ENCODE data around the gene SLC25A25. TPM values are rescaled to one million over a fixed set of nuclear protein-coding genes. Genes with fewer than 3 reads are reported as not detected.
"Not testable (repeated sequence)": the region's sequence is repeated elsewhere in the genome, so short reads cannot be mapped to it uniquely, and the experiment has no call there.

Gene SLC25A25
- total RNA-seq, 1 donor: 30.6 TPM

DNA sequence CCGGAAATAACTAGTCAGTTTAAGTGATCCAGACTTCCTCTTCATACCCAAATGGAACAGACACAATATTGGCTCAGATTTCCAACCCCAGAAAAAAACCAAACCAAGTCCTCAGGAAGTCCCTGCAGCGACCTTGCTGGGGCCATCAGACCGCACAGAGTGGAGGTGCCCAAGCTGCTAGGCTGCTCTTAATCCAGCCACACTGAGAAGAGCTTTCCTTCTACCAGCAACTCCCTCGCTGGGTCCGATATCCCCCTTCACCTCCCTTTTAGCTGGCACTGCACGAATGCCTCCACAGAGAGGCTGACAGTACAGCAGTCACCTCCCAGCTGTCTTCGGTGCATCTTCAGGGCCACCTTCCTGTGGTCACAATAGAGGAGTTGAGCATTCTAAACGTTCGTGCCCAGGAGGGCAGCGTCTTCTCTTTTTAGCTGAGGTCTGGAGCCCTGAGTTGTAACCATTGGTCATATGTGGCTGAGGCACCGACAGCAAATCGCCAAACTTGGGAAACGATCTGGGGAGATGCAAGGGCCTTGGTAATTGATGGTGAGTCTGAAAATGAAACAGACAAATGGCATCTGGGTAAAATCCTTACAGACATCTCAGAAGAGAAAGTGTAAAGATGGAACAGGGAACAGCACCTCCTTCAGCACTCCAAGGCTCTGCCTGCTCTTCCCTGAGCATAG, 6.6 kb upstream of the SLC25A25 start:
- Histone ChIP-seq H3K27me3 (ENCODE audit: insufficient read depth, low read length) (no peaks in the 10 kb centered on the region), H3K4me3 (ENCODE audit: low read length) (no peak overlapping the region), H3K9me3 (ENCODE audit: low read depth, low read length) (no peaks in the 10 kb centered on the region), H3K4me1 (ENCODE audit: insufficient read depth, low read length) (peaks cover 72% of the 10 kb centered on the region)

DNA sequence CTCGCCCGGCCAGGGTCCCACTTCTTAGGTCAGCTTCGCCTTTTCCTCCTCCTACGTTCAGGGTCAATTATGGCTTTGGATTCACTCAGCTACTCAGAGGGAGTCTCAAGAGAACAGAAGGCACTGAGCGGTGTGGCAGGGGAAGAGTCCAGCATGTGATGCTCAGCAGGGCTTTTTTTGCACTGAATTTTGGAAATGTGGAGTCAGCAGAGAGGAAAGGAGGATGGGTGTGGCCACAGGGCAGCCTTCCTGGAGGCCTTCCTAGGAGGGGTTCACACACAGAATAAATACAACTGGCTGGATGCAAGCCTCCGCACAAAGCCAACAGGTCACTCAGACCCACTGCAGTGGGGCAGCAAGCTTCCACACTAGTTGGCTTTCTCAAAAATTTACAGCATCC, 5.8 kb upstream of the SLC25A25 start:
- Histone ChIP-seq H3K4me3 (ENCODE audit: low read length) (no peak overlapping the region), H3K9me3 (ENCODE audit: low read depth, low read length) (no peaks in the 10 kb centered on the region), H3K27me3 (ENCODE audit: insufficient read depth, low read length) (no peaks in the 10 kb centered on the region), H3K4me1 (ENCODE audit: insufficient read depth, low read length) (peaks cover 69% of the 10 kb centered on the region)

- no peak overlapping the region for H3K4me3 ChIP-seq (ENCODE audit: low read length)
- peaks cover 67% of the 10 kb centered on the region for H3K4me1 ChIP-seq (ENCODE audit: insufficient read depth, low read length)
- H3K27me3 ChIP-seq (ENCODE audit: insufficient read depth, low read length): no peaks in the 10 kb centered on the region
- no peaks in the 10 kb centered on the region for H3K9me3 ChIP-seq (ENCODE audit: low read depth, low read length)
Observed at GRCh38 chr9:128062846-128063831, 4.9 kb upstream of the SLC25A25 start.

- peaks cover 84% of the 10 kb centered on the region for H3K4me1 ChIP-seq (ENCODE audit: insufficient read depth, low read length)
- peak overlapping the region; percentile 96 for H3K4me3 ChIP-seq (ENCODE audit: low read length)
- H3K9me3 ChIP-seq (ENCODE audit: low read depth, low read length): no peaks in the 10 kb centered on the region
- no peaks in the 10 kb centered on the region for H3K27me3 ChIP-seq (ENCODE audit: insufficient read depth, low read length)
Observed at GRCh38 chr9:128065907-128066712, 1.9 kb upstream of the SLC25A25 start.

DNA sequence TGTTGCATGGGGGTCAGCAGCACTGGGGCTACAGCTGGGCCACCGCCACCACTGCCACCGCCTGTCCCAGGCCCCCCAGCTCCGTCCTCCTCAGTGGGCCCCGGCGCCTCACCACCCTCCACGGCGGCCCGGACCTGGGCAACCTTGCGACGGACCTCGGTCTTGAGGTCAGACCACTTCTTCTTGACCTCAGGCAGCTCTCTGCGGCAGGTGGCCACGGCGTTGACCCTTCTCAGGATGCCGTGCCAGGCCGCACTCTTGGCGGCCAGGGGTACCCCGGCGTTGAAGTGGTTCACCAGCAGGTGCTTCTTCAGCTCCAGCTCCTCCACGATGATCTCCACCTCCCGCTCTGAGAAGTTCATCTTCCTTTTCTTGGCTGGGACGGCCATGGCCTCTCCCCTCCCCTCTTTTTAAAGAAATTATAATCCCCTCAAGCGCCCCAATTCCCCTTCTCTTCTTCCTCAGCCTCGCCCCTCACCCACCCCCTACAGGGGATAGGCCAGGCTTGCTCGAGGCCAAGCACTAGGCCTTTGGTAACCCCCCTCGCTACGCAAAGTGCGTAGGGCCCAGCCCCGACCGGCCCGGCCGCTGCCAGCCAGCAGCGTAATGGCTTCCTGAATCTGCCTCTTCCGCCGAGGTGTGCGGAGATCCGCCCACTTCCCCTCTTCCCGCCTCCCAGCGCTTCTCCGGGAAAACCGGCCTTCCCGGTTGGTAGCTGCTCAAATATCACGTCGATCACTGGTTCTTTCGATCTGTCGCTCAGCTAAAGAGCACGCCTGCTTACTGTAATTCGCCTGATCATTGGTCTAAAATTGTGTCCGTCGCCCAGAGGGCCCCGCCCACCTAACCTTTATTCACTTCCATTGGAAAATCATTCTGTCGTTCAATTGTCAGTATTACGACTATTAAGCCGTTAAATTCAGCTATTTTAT, 1.1 kb upstream of the SLC25A25 start, which contains the start of gene NAIF1:
NAIF1 (minus strand) TSS at position 608 of the 932 bp plus-strand sequence; CDS start at position 389, 219 bp downstream.
- Histone ChIP-seq H3K9me3 (ENCODE audit: low read depth, low read length) (no peaks in the 10 kb centered on the region), H3K27me3 (ENCODE audit: insufficient read depth, low read length) (no peaks in the 10 kb centered on the region), H3K4me3 (ENCODE audit: low read length) (peak within 1 kb of the TSS; percentile 96), H3K4me1 (ENCODE audit: insufficient read depth, low read length) (peaks cover 84% of the 10 kb centered on the region)

GRCh38 chr9:128068386-128069205, 564 bp downstream of the SLC25A25 start:
- H3K4me1 ChIP-seq (ENCODE audit: insufficient read depth, low read length): peaks cover 84% of the 10 kb centered on the region
- no peaks in the 10 kb centered on the region for H3K27me3 ChIP-seq (ENCODE audit: insufficient read depth, low read length)
- H3K9me3 ChIP-seq (ENCODE audit: low read depth, low read length): no peaks in the 10 kb centered on the region
- H3K4me3 ChIP-seq (ENCODE audit: low read length): peak overlapping the region; percentile 96

GRCh38 chr9:128070874-128071273, 2.8 kb downstream of the SLC25A25 start:
- peaks cover 72% of the 10 kb centered on the region for H3K4me1 ChIP-seq (ENCODE audit: insufficient read depth, low read length)
- no peaks in the 10 kb centered on the region for H3K27me3 ChIP-seq (ENCODE audit: insufficient read depth, low read length)
- no peaks in the 10 kb centered on the region for H3K9me3 ChIP-seq (ENCODE audit: low read depth, low read length)
- H3K4me3 ChIP-seq (ENCODE audit: low read length): no peak overlapping the region

- H3K4me1 ChIP-seq (ENCODE audit: insufficient read depth, low read length): peaks cover 66% of the 10 kb centered on the region
- not testable (repeated sequence) for H3K9me3 ChIP-seq (ENCODE audit: low read depth, low read length); H3K27me3 ChIP-seq (ENCODE audit: insufficient read depth, low read length)
- H3K4me3 ChIP-seq (ENCODE audit: low read length): peak overlapping the region; percentile 10
Observed at GRCh38 chr9:128071475-128071874, 3.4 kb downstream of the SLC25A25 start.

DNA sequence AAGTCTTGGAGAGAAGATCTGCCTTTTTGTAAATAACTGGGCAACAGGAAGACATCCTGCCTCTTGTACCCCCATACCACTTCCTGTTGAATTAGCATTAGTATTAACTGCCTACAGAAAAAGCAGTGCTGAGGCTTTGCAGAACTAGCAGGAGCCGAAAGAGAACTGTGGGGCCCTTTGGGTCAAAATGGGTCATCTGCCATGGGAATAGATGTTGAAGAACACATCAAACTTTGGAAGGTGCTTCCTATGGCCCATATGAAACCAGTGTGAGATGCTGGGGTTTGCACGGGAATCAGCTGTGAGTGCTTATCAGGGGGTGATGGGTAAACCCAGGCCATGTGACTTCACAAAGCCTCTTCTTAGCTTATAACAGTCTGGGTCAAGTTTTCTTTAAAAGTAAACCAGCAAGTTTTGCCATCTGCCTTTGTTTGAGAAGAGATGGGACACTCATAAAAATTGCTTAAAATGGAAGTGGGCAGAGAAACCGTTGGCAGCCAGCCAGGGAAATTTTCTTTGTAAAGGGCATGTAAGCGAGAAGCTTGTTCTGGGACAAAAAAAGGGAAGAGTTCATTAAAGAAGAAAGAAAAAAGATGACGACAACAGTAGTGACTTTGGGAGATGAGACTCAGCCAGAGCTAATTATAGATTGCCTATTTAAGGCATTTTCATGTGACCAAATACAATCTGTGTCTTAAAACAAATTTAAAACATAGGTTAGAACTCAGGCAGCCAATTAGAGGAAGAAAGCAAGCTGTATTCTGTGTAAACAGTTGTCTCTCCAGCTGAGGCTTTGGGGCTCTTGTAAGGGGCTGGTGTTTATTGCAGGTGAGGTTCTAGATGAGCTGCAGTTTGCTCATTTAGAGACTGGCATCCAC, 4.4 kb downstream of the SLC25A25 start:
- Histone ChIP-seq H3K9me3 (ENCODE audit: low read depth, low read length) (no peaks in the 10 kb centered on the region), H3K27me3 (ENCODE audit: insufficient read depth, low read length) (no peaks in the 10 kb centered on the region), H3K4me3 (ENCODE audit: low read length) (peak overlapping the region; percentile 10), H3K4me1 (ENCODE audit: insufficient read depth, low read length) (peaks cover 65% of the 10 kb centered on the region)

- no peaks in the 10 kb centered on the region for H3K27me3 ChIP-seq (ENCODE audit: insufficient read depth, low read length)
- H3K9me3 ChIP-seq (ENCODE audit: low read depth, low read length): no peaks in the 10 kb centered on the region
- no peak overlapping the region for H3K4me3 ChIP-seq (ENCODE audit: low read length)
- H3K4me1 ChIP-seq (ENCODE audit: insufficient read depth, low read length): peaks cover 74% of the 10 kb centered on the region
Observed at GRCh38 chr9:128073253-128073886, 5.3 kb downstream of the SLC25A25 start.

GRCh38 chr9:128077847-128078503, 9.9 kb downstream of the SLC25A25 start:
- Histone ChIP-seq H3K27me3 (ENCODE audit: insufficient read depth, low read length) (no peaks in the 10 kb centered on the region), H3K9me3 (ENCODE audit: low read depth, low read length) (no peaks in the 10 kb centered on the region), H3K4me1 (ENCODE audit: insufficient read depth, low read length) (peaks cover 50% of the 10 kb centered on the region), H3K4me3 (ENCODE audit: low read length) (no peak overlapping the region)
